Fibroblast of lung (primary cell): ENCODE measurements around the gene SCN8A. TPM values are rescaled to one million over a fixed set of nuclear protein-coding genes. Genes with fewer than 3 reads are reported as not detected.

Source experiments
- DNase-seq, 2 donors: peaks; one replicate each; pipeline versions ENCODE4 v3.0.0 to v3.0.0-alpha.2; 2010; ENCODE audit warnings: low read depth in 2 of 2
- H2AFZ ChIP-seq: 2 replicates; pipeline ENCODE4 v1.5.1; 2012; ENCODE audit warnings: low read length, control low read depth, inconsistent platforms
- H3K27ac ChIP-seq: 2 replicates; pipeline ENCODE4 v1.5.1; 2011; ENCODE audit warnings: low read length, control low read depth; ENCODE audit not compliant: insufficient read depth
- H3K27me3 ChIP-seq: 2 replicates; pipeline ENCODE4 v1.5.1; 2011; ENCODE audit warnings: mild to moderate bottlenecking, low read length; ENCODE audit not compliant: control insufficient read depth, insufficient read depth
- H3K36me3 ChIP-seq: 2 replicates; pipeline ENCODE4 v1.5.1; 2011; ENCODE audit warnings: low read length; ENCODE audit not compliant: control insufficient read depth, insufficient read depth
- H3K4me1 ChIP-seq: 2 replicates; pipeline ENCODE4 v1.5.1; 2011; ENCODE audit warnings: low read length; ENCODE audit not compliant: control insufficient read depth, insufficient read depth; ENCODE audit errors: extremely low read depth
- H3K4me2 ChIP-seq: 2 replicates; pipeline ENCODE4 v1.5.1; 2011; ENCODE audit warnings: low read length, control low read depth; ENCODE audit not compliant: insufficient read depth; ENCODE audit errors: extremely low read depth
- H3K4me3 ChIP-seq, 4 experiments: fragments of 200-600 bp in 1 of 4; sonication (generic) in 1 of 4; replicated peaks in 1 of 4; 2 replicates each; pipeline ENCODE4 v1.5.1; 2011 to 2016; ENCODE audit warnings: low read length in 4 of 4, low read depth in 3 of 4, mild to moderate bottlenecking in 3 of 4, control low read depth in 2 of 4, inconsistent platforms in 1 of 4, mixed read lengths in 1 of 4; ENCODE audit not compliant: insufficient read depth in 1 of 4; ENCODE audit errors: control extremely low read depth in 1 of 4
- H3K79me2 ChIP-seq: 2 replicates; pipeline ENCODE4 v1.5.1; 2012; ENCODE audit warnings: mild to moderate bottlenecking, low read length, inconsistent platforms; ENCODE audit not compliant: control insufficient read depth, insufficient read depth
- H3K9ac ChIP-seq: 2 replicates; pipeline ENCODE4 v1.5.1; 2011; ENCODE audit warnings: mild to moderate bottlenecking, low read length, control low read depth; ENCODE audit not compliant: insufficient read depth
- H3K9me3 ChIP-seq: 2 replicates; pipeline ENCODE4 v1.5.1; 2012; ENCODE audit warnings: low read depth, low read length; ENCODE audit not compliant: control insufficient read depth, insufficient read depth
- H4K20me1 ChIP-seq: 2 replicates; pipeline ENCODE4 v1.5.1; 2011; ENCODE audit warnings: low read length; ENCODE audit not compliant: control insufficient read depth, insufficient read depth; ENCODE audit errors: extremely low read depth
- EZH2 ChIP-seq: IDR thresholded peaks from 2 replicates; pipeline ENCODE4 v1.5.1; 2012; ENCODE audit warnings: low read length, control low read depth, mild to moderate bottlenecking; ENCODE audit errors: missing control alignments
- polyA plus RNA-seq, 2 donors: library from polyadenylated mRNA; depleted of rRNA in 1 of 2; stranded (reverse) in 1 of 2; unstranded in 1 of 2; fragments of >200 nt; gene quantifications; 2 replicates each; pipeline ENCODE4 v1.2.1, GENCODE V29; 2011 to 2012; ENCODE audit warnings: missing spikeins in 1 of 2
- total RNA-seq: library from RNA; depleted of rRNA; stranded (reverse); fragments of >200 nt; gene quantifications from 2 replicates; pipeline ENCODE4 v1.2.1, GENCODE V29; 2014
- TF ChIP-seq, protein P1 (sequence below), 2 donors: IDR thresholded peaks in 1 of 2; conservative IDR thresholded peaks in 1 of 2; 1 replicate in 1 of 2; 2 replicates in 1 of 2; pipeline ENCODE4 v1.5.1; 2011 to 2012; ENCODE audit warnings: low read length in 2 of 2, control low read depth in 1 of 2, inconsistent platforms in 1 of 2, low read depth in 1 of 2, mild to moderate bottlenecking in 1 of 2

SCN8A gene
- total and polyA plus RNA-seq, 2 donors (not counting 1 experiment from before 2014, with no cell fraction given) = 12.8 to 27.2 TPM

DNA sequence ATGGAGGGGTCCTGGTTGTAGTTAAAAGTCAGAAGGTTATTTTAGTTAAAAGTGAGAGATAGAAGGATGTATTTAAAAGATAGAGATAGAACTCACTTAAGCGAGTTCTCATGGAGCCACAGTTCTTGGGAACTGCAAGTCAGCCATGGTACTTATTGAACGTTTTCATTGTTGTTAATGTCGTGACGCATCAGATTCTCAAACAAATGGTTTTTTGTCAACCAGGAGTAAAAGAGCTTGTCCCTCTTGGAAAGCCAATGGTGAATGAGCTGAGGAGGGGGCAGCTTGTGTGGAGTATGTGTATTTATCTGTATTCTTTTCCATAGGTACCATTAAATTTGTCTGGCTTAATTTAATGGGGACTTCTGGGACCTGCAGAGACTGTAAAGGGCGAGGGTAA lies 188.8 kb downstream of the SCN8A start:
- no peaks in the 10 kb centered on the region for H3K79me2 ChIP-seq
- H3K4me2 ChIP-seq = no peak overlapping the region
- peaks cover 2% of the 10 kb centered on the region for H3K36me3 ChIP-seq
- no peak overlapping the region for H3K4me3 ChIP-seq
- H3K4me1 ChIP-seq = no peaks in the 10 kb centered on the region
- H2AFZ ChIP-seq = no peak overlapping the region
- no peaks in the 10 kb centered on the region for H3K27me3 ChIP-seq
- TF ChIP-seq, protein P1, sequence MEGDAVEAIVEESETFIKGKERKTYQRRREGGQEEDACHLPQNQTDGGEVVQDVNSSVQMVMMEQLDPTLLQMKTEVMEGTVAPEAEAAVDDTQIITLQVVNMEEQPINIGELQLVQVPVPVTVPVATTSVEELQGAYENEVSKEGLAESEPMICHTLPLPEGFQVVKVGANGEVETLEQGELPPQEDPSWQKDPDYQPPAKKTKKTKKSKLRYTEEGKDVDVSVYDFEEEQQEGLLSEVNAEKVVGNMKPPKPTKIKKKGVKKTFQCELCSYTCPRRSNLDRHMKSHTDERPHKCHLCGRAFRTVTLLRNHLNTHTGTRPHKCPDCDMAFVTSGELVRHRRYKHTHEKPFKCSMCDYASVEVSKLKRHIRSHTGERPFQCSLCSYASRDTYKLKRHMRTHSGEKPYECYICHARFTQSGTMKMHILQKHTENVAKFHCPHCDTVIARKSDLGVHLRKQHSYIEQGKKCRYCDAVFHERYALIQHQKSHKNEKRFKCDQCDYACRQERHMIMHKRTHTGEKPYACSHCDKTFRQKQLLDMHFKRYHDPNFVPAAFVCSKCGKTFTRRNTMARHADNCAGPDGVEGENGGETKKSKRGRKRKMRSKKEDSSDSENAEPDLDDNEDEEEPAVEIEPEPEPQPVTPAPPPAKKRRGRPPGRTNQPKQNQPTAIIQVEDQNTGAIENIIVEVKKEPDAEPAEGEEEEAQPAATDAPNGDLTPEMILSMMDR (conservative IDR thresholded peaks at IDR 0.05 in 1 of 2, IDR thresholded peaks at IDR 0.05 in 1 of 2; ENCODE audit: low read depth in 1 of 2, low read length in 2 of 2) = no peak
- TF ChIP-seq EZH2 = no peak
- H4K20me1 ChIP-seq = no peaks in the 10 kb centered on the region
- H3K27ac ChIP-seq = no peak overlapping the region
- no peak overlapping the region for H3K9ac ChIP-seq
- H3K9me3 ChIP-seq = no peaks in the 10 kb centered on the region
- DNase-seq = no peak

DNA sequence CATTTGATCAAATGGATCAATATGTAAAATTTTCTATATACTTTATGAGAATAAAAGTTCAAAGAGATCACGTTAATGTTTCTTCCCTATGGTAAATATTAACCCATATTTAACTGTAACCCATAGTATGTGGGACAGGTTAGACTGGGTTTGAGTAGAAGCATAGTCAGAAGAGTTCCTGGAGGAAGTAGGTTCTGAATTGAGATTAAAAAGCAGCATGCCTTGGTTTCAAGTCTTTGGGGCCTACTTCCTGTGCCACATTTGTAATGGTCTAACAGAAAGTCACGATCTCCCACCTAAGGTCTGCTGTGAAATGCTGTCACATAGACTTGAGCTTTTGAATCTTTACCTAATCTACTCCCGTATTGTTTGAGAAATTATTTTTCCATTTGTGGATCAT lies 193.7 kb downstream of the SCN8A start:
- Histone ChIP-seq H3K27me3 (no peaks in the 10 kb centered on the region), H3K4me3 (no peak overlapping the region), H3K36me3 (no peaks in the 10 kb centered on the region), H3K9me3 (no peaks in the 10 kb centered on the region), H4K20me1 (no peaks in the 10 kb centered on the region), H3K4me1 (peaks cover 10% of the 10 kb centered on the region), H3K9ac (no peak overlapping the region), H3K27ac (no peak overlapping the region), H3K79me2 (no peaks in the 10 kb centered on the region), H3K4me2 (no peak overlapping the region), H2AFZ (no peak overlapping the region)
- no peak for DNase-seq
- TF ChIP-seq EZH2 = no peak
- TF ChIP-seq, protein P1 (conservative IDR thresholded peaks at IDR 0.05 in 1 of 2, IDR thresholded peaks at IDR 0.05 in 1 of 2; ENCODE audit: low read depth in 1 of 2, low read length in 2 of 2) = no peak

DNA sequence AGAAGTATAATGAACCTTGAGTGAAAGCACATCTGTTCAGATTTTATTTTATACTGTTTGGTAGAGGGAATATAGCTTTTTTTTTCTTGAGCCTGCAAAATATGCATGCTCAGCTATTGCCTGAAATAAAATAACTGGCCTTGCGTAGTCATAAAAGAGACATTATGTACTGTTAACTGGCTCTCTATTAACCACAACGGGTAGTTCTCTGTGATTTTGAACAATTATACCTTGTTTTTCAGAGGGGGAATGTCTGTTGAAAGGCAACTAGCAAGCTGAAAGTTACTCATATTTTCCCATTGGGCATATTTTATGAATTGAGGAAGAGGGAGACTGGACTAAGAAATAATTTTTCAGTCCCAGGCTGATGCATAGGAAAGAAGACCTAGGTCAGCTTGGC lies 194.9 kb downstream of the SCN8A start:
- no peak for TF ChIP-seq EZH2
- TF ChIP-seq, protein P1 (conservative IDR thresholded peaks at IDR 0.05 in 1 of 2, IDR thresholded peaks at IDR 0.05 in 1 of 2; ENCODE audit: low read depth in 1 of 2, low read length in 2 of 2) = no peak
- H3K36me3 ChIP-seq = no peaks in the 10 kb centered on the region

More for the DNA sequence above, 194.9 kb downstream of the SCN8A start:
- Histone ChIP-seq H3K9ac (no peak overlapping the region), H3K9me3 (no peaks in the 10 kb centered on the region), H3K27ac (no peak overlapping the region), H2AFZ (no peak overlapping the region), H3K79me2 (no peaks in the 10 kb centered on the region), H4K20me1 (no peaks in the 10 kb centered on the region), H3K27me3 (no peaks in the 10 kb centered on the region), H3K4me3 (no peak overlapping the region), H3K4me2 (no peak overlapping the region), H3K4me1 (peaks cover 10% of the 10 kb centered on the region)
- DNase-seq = no peak
